Upper lobe of left lung (tissue), 4 donors: ENCODE measurements around the gene PON1.

ENCODE experiments used
- POLR2A ChIP-seq, 4 donors: fragments of 450-650 bp; IDR thresholded peaks; one replicate each; pipeline ENCODE4 v1.5.1; 2016 to 2017; ENCODE audit warnings: antibody characterized with exemption in 4 of 4, mild to moderate bottlenecking in 2 of 4
- POLR2AphosphoS5 ChIP-seq, 2 donors: sonication (generic); formaldehyde crosslinking; IDR thresholded peaks; one replicate each; pipeline ENCODE4 v1.5.1; 2017; ENCODE audit warnings: antibody characterized with exemption in 2 of 2
- TF ChIP-seq, protein P1 (sequence below), 6 experiments: fragments of 450-650 bp in 4 of 6; fragments of 200-600 bp in 2 of 6; sonication (generic) in 2 of 6; IDR thresholded peaks; one replicate each; pipeline ENCODE4 v1.5.1; 2016 to 2019; ENCODE audit warnings: antibody characterized with exemption in 6 of 6

DNA sequence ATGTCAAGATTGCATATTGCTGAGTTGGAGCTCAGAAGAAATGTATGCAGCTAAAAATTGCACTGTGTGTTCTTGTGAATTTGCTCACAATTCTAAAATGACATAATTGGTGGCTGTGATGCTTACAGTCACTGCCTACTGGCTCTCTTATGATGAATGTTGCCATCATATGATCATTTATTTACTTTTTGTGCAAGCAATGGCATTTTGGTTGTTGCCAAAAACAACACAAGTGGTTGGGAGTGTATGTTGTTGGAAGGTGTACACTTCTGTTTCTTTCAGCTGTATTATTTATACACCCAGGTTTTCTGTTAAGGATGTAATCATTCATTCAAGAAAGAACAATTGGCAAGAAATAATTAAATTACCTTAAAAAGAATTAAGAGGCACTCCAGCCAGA is 28.9 kb downstream of the PON1 start:
- TF ChIP-seq, protein P1, sequence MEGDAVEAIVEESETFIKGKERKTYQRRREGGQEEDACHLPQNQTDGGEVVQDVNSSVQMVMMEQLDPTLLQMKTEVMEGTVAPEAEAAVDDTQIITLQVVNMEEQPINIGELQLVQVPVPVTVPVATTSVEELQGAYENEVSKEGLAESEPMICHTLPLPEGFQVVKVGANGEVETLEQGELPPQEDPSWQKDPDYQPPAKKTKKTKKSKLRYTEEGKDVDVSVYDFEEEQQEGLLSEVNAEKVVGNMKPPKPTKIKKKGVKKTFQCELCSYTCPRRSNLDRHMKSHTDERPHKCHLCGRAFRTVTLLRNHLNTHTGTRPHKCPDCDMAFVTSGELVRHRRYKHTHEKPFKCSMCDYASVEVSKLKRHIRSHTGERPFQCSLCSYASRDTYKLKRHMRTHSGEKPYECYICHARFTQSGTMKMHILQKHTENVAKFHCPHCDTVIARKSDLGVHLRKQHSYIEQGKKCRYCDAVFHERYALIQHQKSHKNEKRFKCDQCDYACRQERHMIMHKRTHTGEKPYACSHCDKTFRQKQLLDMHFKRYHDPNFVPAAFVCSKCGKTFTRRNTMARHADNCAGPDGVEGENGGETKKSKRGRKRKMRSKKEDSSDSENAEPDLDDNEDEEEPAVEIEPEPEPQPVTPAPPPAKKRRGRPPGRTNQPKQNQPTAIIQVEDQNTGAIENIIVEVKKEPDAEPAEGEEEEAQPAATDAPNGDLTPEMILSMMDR (IDR thresholded peaks at IDR 0.05) = no peak
- TF ChIP-seq POLR2AphosphoS5 (IDR thresholded peaks at IDR 0.05) (no peak), POLR2A (IDR thresholded peaks at IDR 0.05) (no peak)
